ENCODE measurements around the gene BACE1. TPM values are rescaled to one million over a fixed set of nuclear protein-coding genes. Genes with fewer than 3 reads are reported as not detected.

BACE1 gene
- total and polyA plus RNA-seq, 2 donors (not counting 1 experiment from before 2014, with no cell fraction given): 0.06 TPM; not detected in 1

DNA sequence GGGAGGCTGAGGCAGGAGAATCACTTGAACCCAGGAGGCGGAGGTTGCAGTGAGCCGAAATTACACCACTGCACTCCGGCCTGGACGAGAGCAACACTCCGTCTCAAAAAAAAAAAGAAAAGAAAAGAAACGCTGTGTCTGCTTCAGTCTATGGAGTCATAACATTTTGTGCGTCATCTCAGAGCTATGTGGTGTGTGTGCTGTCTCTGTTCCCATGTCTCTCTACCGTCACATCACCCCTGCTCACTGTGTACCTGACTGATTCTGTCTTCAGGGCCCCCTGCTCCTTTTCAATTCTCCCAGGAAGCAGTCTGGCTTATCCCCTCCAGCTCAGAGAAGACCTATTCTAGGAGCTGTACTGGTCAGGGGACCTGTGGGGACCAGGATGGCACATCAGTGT lies 17.9 kb downstream of the BACE1 start:
- Mint-ChIP-seq H3K9me3 (ENCODE audit: insufficient read depth) (no peaks in the 10 kb centered on the region), H3K4me3 (no peak overlapping the region), H3K27ac (no peak overlapping the region), H3K27me3 (peaks cover 3% of the 10 kb centered on the region), H3K4me1 (no peaks in the 10 kb centered on the region)
- no peaks in the 10 kb centered on the region for H3K9me3 ChIP-seq (ENCODE audit: control extremely low read depth in 1 of 3, control insufficient read depth in 2 of 3, insufficient read depth in 1 of 3, low read length in 2 of 3)
- ATAC-seq (ENCODE audit: low read depth) (no peak), DNase-seq (no peak)
- H3K27ac ChIP-seq (ENCODE audit: low read length in 2 of 2): no peak overlapping the region
- ChIA-PET CTCF (interaction anchor here (0.7 kb wide), 1 partner anchor 14 kb away, joined by 4 read pairs; no protein-coding TSS in a partner anchor), POLR2A (no interaction called here)
- H3K9ac ChIP-seq (ENCODE audit: low read length): no peak overlapping the region
- no peak for TF ChIP-seq EZH2 (IDR thresholded peaks at IDR 0.05; ENCODE audit: borderline replicate concordance, insufficient read depth, low read depth, low read length, poor library complexity, severe bottlenecking)
- TF ChIP-seq CTCF (IDR thresholded peaks at IDR 0.05): no peak
- no peaks in the 10 kb centered on the region for H4K20me1 ChIP-seq (ENCODE audit: control insufficient read depth, insufficient read depth, low read length, poor library complexity, severe bottlenecking)
- no peaks in the 10 kb centered on the region for H3K27me3 ChIP-seq (replicated peaks in 1 of 4; ENCODE audit: control extremely low read depth in 1 of 4, control insufficient read depth in 3 of 4, insufficient read depth in 4 of 4, low read length in 3 of 4)
- no peaks in the 10 kb centered on the region for H3K4me1 ChIP-seq (ENCODE audit: control insufficient read depth in 2 of 2, insufficient read depth in 2 of 2, low read length in 2 of 2)
- intact Hi-C loops (cut with micrococcal nuclease): no loop called here
- WGBS (ENCODE audit: insufficient coverage): 96% methylated on average over 6 of the region's 8 CpGs
- H3K79me2 ChIP-seq (ENCODE audit: control insufficient read depth, insufficient read depth, low read length): no peaks in the 10 kb centered on the region
- H3K4me3 ChIP-seq (ENCODE audit: control extremely low read depth in 1 of 5, extremely low read depth in 1 of 5, insufficient read depth in 1 of 5, low read depth in 2 of 5, low read length in 4 of 5): no peak overlapping the region
- no peaks in the 10 kb centered on the region for H3K36me3 ChIP-seq (replicated peaks in 1 of 2; ENCODE audit: control extremely low read depth in 1 of 2, control insufficient read depth in 1 of 2, extremely low read depth in 1 of 2, insufficient read depth in 2 of 2, low read length in 1 of 2)
- no peak overlapping the region for H3K4me2 ChIP-seq (replicated peaks; ENCODE audit: low read depth, low read length, poor library complexity, severe bottlenecking)
- no peak overlapping the region for H2AFZ ChIP-seq (ENCODE audit: insufficient read depth, low read depth, low read length, poor library complexity, severe bottlenecking)

DNA sequence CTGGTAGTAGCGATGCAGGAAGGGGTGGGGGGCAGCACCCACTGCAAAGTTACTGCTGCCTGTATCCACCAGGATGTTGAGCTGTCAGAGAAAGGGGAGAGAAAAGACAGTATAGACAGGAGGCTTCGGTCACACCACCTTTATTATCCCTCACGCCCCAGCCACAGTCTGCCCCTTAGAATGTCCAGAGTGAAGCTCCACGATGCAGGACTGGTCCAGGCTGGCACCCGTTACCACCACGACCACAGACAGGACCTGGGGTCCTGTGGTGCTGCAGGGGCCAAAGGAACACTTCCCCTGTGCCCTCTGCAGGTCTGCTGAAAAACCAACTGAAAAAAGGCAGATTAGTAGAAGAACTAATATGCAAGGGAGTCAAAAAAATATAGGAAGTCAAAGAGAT lies 19.2 kb downstream of the BACE1 start:
- H3K9ac ChIP-seq (ENCODE audit: low read length): no peak overlapping the region
- ChIA-PET POLR2A (no interaction called here), CTCF (no interaction called here)
- 93% methylated on average over 4 of the region's 6 CpGs for WGBS (ENCODE audit: insufficient coverage)
- H3K36me3 ChIP-seq (replicated peaks in 1 of 2; ENCODE audit: control extremely low read depth in 1 of 2, control insufficient read depth in 1 of 2, extremely low read depth in 1 of 2, insufficient read depth in 2 of 2, low read length in 1 of 2): no peaks in the 10 kb centered on the region
- H2AFZ ChIP-seq (ENCODE audit: insufficient read depth, low read depth, low read length, poor library complexity, severe bottlenecking): no peak overlapping the region
- Mint-ChIP-seq H3K27me3 (peaks cover 3% of the 10 kb centered on the region), H3K9me3 (ENCODE audit: insufficient read depth) (no peaks in the 10 kb centered on the region), H3K27ac (no peak overlapping the region), H3K4me3 (no peak overlapping the region), H3K4me1 (no peaks in the 10 kb centered on the region)
- ATAC-seq (ENCODE audit: low read depth): no peak
- no peak for DNase-seq
- no peaks in the 10 kb centered on the region for H3K4me1 ChIP-seq (ENCODE audit: control insufficient read depth in 2 of 2, insufficient read depth in 2 of 2, low read length in 2 of 2)
- no peak overlapping the region for H3K4me2 ChIP-seq (replicated peaks; ENCODE audit: low read depth, low read length, poor library complexity, severe bottlenecking)
- TF ChIP-seq EZH2 (IDR thresholded peaks at IDR 0.05; ENCODE audit: borderline replicate concordance, insufficient read depth, low read depth, low read length, poor library complexity, severe bottlenecking) (no peak), CTCF (IDR thresholded peaks at IDR 0.05) (no peak)
- intact Hi-C loops (cut with micrococcal nuclease): no loop called here
- H3K4me3 ChIP-seq (ENCODE audit: control extremely low read depth in 1 of 5, extremely low read depth in 1 of 5, insufficient read depth in 1 of 5, low read depth in 2 of 5, low read length in 4 of 5): no peak overlapping the region
- no peaks in the 10 kb centered on the region for H3K27me3 ChIP-seq (replicated peaks in 1 of 4; ENCODE audit: control extremely low read depth in 1 of 4, control insufficient read depth in 3 of 4, insufficient read depth in 4 of 4, low read length in 3 of 4)
- H3K27ac ChIP-seq (ENCODE audit: low read length in 2 of 2): no peak overlapping the region
- H3K9me3 ChIP-seq (ENCODE audit: control extremely low read depth in 1 of 3, control insufficient read depth in 2 of 3, insufficient read depth in 1 of 3, low read length in 2 of 3): no peaks in the 10 kb centered on the region
- H3K79me2 ChIP-seq (ENCODE audit: control insufficient read depth, insufficient read depth, low read length): no peaks in the 10 kb centered on the region
- no peaks in the 10 kb centered on the region for H4K20me1 ChIP-seq (ENCODE audit: control insufficient read depth, insufficient read depth, low read length, poor library complexity, severe bottlenecking)

Measured in B cell (primary cell).